Fibroblast of mammary gland (primary cell): ENCODE data around the gene GNB1L.

ENCODE experiments used
- DNase-seq: peaks from one replicate; pipeline ENCODE4 v3.0.0-alpha.2; 2010; ENCODE audit warnings: low read depth
- H3K4me3 ChIP-seq: 2 replicates; pipeline ENCODE4 v1.5.1; 2011; ENCODE audit warnings: low read depth, mild to moderate bottlenecking, low read length, moderate library complexity; ENCODE audit not compliant: control insufficient read depth
- CTCF ChIP-seq: conservative IDR thresholded peaks from 2 replicates; pipeline ENCODE4 v1.5.1; 2011; ENCODE audit warnings: low read depth, low read length, inconsistent platforms; ENCODE audit not compliant: control insufficient read depth, insufficient read depth

GNB1L gene

GRCh38 chr22:19875061-19875530, 20.4 kb upstream of the GNB1L start:
- DNase-seq: no peak

GRCh38 chr22:19874307-19875060, 19.8 kb upstream of the GNB1L start:
- no peak for TF ChIP-seq CTCF
- no peak for DNase-seq
- H3K4me3 ChIP-seq: no peak overlapping the region

More at GRCh38 chr22:19875061-19875530, 20.4 kb upstream of the GNB1L start:
- TF ChIP-seq CTCF: no peak
- H3K4me3 ChIP-seq: no peak overlapping the region

- no peak for DNase-seq
- H3K4me3 ChIP-seq: no peak overlapping the region
- TF ChIP-seq CTCF: no peak
Measured at GRCh38 chr22:19873960-19874306, 19.3 kb upstream of the GNB1L start.

GRCh38 chr22:19873138-19873959, 18.7 kb upstream of the GNB1L start:
- no peak for DNase-seq
- TF ChIP-seq CTCF: no peak
- no peak overlapping the region for H3K4me3 ChIP-seq

- no peak overlapping the region for H3K4me3 ChIP-seq
- no peak for TF ChIP-seq CTCF
- no peak for DNase-seq
Measured at GRCh38 chr22:19872779-19873137, 18.1 kb upstream of the GNB1L start.

- no peak for TF ChIP-seq CTCF
- no peak overlapping the region for H3K4me3 ChIP-seq
- DNase-seq: no peak
Measured at GRCh38 chr22:19871845-19872778, 17.4 kb upstream of the GNB1L start.
